Measurements from ENCODE around the gene NMNAT3.

The NMNAT3 gene

GRCh38 chr3:139675327-139675726, 2.4 kb downstream of the NMNAT3 start:
- no peak for DNase-seq (ENCODE audit: low read depth in 2 of 2)

GRCh38 chr3:139674571-139675260, 3.1 kb downstream of the NMNAT3 start:
- no peak for DNase-seq (ENCODE audit: low read depth in 2 of 2)

GRCh38 chr3:139672884-139673283, 4.9 kb downstream of the NMNAT3 start:
- no peak for DNase-seq (ENCODE audit: low read depth in 2 of 2)

GRCh38 chr3:139671863-139672646, 5.7 kb downstream of the NMNAT3 start:
- no peak for DNase-seq (ENCODE audit: low read depth in 2 of 2)

GRCh38 chr3:139671107-139671506, 6.7 kb downstream of the NMNAT3 start:
- no peak for DNase-seq (ENCODE audit: low read depth in 2 of 2)

- no peak for DNase-seq (ENCODE audit: low read depth in 2 of 2)
Measured at GRCh38 chr3:139670196-139670595, 7.6 kb downstream of the NMNAT3 start.

- DNase-seq (ENCODE audit: low read depth in 2 of 2), result no peak
Measured at GRCh38 chr3:139668332-139668731, 9.4 kb downstream of the NMNAT3 start.

GRCh38 chr3:139664958-139665357, 12.8 kb downstream of the NMNAT3 start:
- no peak for DNase-seq (ENCODE audit: low read depth in 2 of 2)

- DNase-seq (ENCODE audit: low read depth in 2 of 2), result no peak
Measured at GRCh38 chr3:139660269-139660668, 17.5 kb downstream of the NMNAT3 start.

GRCh38 chr3:139659511-139659910, 18.3 kb downstream of the NMNAT3 start:
- no peak for DNase-seq (ENCODE audit: low read depth in 2 of 2)

- no peak for DNase-seq (ENCODE audit: low read depth in 2 of 2)
Measured at GRCh38 chr3:139657936-139658335, 19.8 kb downstream of the NMNAT3 start.

GRCh38 chr3:139657434-139657833, 20.3 kb downstream of the NMNAT3 start:
- DNase-seq (ENCODE audit: low read depth in 2 of 2), result no peak

GRCh38 chr3:139655909-139656595, 21.7 kb downstream of the NMNAT3 start:
- DNase-seq (ENCODE audit: low read depth in 2 of 2), result no peak

GRCh38 chr3:139654637-139655365, 23.0 kb downstream of the NMNAT3 start:
- no peak for DNase-seq (ENCODE audit: low read depth in 2 of 2)

GRCh38 chr3:139653582-139653981, 24.2 kb downstream of the NMNAT3 start:
- no peak for DNase-seq (ENCODE audit: low read depth in 2 of 2)

- DNase-seq (ENCODE audit: low read depth in 2 of 2), result no peak
Measured at GRCh38 chr3:139652561-139652960, 25.2 kb downstream of the NMNAT3 start.

GRCh38 chr3:139647866-139648435, 29.8 kb downstream of the NMNAT3 start:
- DNase-seq (ENCODE audit: low read depth in 2 of 2), result no peak

GRCh38 chr3:139646512-139646911, 31.3 kb downstream of the NMNAT3 start:
- no peak for DNase-seq (ENCODE audit: low read depth in 2 of 2)

GRCh38 chr3:139642996-139643395, 34.8 kb downstream of the NMNAT3 start:
- no peak for DNase-seq (ENCODE audit: low read depth in 2 of 2)

GRCh38 chr3:139640456-139640855, 37.3 kb downstream of the NMNAT3 start:
- DNase-seq (ENCODE audit: low read depth in 2 of 2), result no peak

GRCh38 chr3:139639662-139640061, 38.1 kb downstream of the NMNAT3 start:
- no peak for DNase-seq (ENCODE audit: low read depth in 2 of 2)

GRCh38 chr3:139638518-139638917, 39.3 kb downstream of the NMNAT3 start:
- no peak for DNase-seq (ENCODE audit: low read depth in 2 of 2)
